Muscle of arm (tissue), 12 donors: ENCODE measurements around the gene ITGB5. TPM values are rescaled to one million over a fixed set of nuclear protein-coding genes. Genes with fewer than 3 reads are reported as not detected.
"Not testable (repeated sequence)": the region's sequence is repeated elsewhere in the genome, so short reads cannot be mapped to it uniquely, and the experiment has no call there.

Source experiments
- DNase-seq: peaks from one replicate; pipeline ENCODE4 v3.0.0-alpha.2; 2013
- polyA plus RNA-seq, 12 donors: library from polyadenylated mRNA; unstranded; fragments of 120-200 nt; gene quantifications; one replicate each; pipeline ENCODE4 v1.2.1, GENCODE V29; 2013; ENCODE audit not compliant: insufficient read length in 12 of 12

The ITGB5 gene
- polyA plus RNA-seq, 12 donors: 17.3 to 82.1 (median 25.5) TPM; not detected in 1

GRCh38 chr3:124758851-124759635, 128.1 kb downstream of the ITGB5 start:
- no peak for DNase-seq

- DNase-seq: not testable (repeated sequence)
These were observed 129.2 kb downstream of the ITGB5 start for GRCh38 chr3:124757926-124758325.

GRCh38 chr3:124752051-124752450, 135.1 kb downstream of the ITGB5 start:
- no peak for DNase-seq

- DNase-seq: no peak
These were observed 135.7 kb downstream of the ITGB5 start for GRCh38 chr3:124751501-124751900.

GRCh38 chr3:124749877-124750276, 137.3 kb downstream of the ITGB5 start:
- DNase-seq: not testable (repeated sequence)

- DNase-seq: no peak
These were observed 138.5 kb downstream of the ITGB5 start for GRCh38 chr3:124748560-124749198.

GRCh38 chr3:124747111-124747981, 139.8 kb downstream of the ITGB5 start:
- no peak for DNase-seq

GRCh38 chr3:124745756-124746155, 141.4 kb downstream of the ITGB5 start:
- no peak for DNase-seq

GRCh38 chr3:124741027-124741426, 146.1 kb downstream of the ITGB5 start:
- no peak for DNase-seq

GRCh38 chr3:124731760-124732159, 155.4 kb downstream of the ITGB5 start:
- no peak for DNase-seq

- DNase-seq: no peak
These were observed 156.2 kb downstream of the ITGB5 start for GRCh38 chr3:124730941-124731297.

- DNase-seq: peak; percentile 87
These were observed 156.8 kb downstream of the ITGB5 start, which contains the start of gene UMPS for GRCh38 chr3:124730129-124730940. Gene UMPS (plus strand): TSS chr3:124730452. CDS start chr3:124730472, 20 bp downstream.

- no peak for DNase-seq
These were observed 164.6 kb downstream of the ITGB5 start for GRCh38 chr3:124722589-124722988.

- peak; percentile 35 for DNase-seq
These were observed 172.8 kb downstream of the ITGB5 start for GRCh38 chr3:124714223-124714853.

Other genes with a start within 250 kb of the ITGB5 start
- gene UMPS, start 156.9 kb downstream of the ITGB5 start, polyA plus RNA-seq: 10 to 100 TPM in 11 of 12 donors, not detected in 1; 16.3 to 27.7 (median 21.2) TPM
- gene MUC13, start 47.4 kb upstream of the ITGB5 start, polyA plus RNA-seq: 10 to 100 TPM in 1 of 12 donors, under 1 TPM in 2, not detected in 9; 0.13 to 77.6 (median 0.58) TPM
- gene HEG1, start 168.6 kb upstream of the ITGB5 start, polyA plus RNA-seq: 10 to 100 TPM in 11 of 12 donors, not detected in 1; 25.5 to 46.1 (median 33.2) TPM